Islet of Langerhans (tissue), 1 donor: Measurements from ENCODE around the gene KLHDC10.
"Not testable (repeated sequence)": the region's sequence is repeated elsewhere in the genome, so short reads cannot be mapped to it uniquely, and the experiment has no call there.

ENCODE experiments used
- FAIRE-seq: peaks from one replicate; lab custom pipeline; 2011; peaks lifted over from hg19 to GRCh38; lab: Jason Lieb, UNC

KLHDC10 gene

GRCh38 chr7:130123501-130123900, 53.2 kb downstream of the KLHDC10 start:
- FAIRE-seq = no peak

GRCh38 chr7:130124711-130125110, 54.4 kb downstream of the KLHDC10 start:
- no peak for FAIRE-seq

GRCh38 chr7:130126840-130127239, 56.5 kb downstream of the KLHDC10 start:
- not testable (repeated sequence) for FAIRE-seq

- no peak for FAIRE-seq
These were observed 57.1 kb downstream of the KLHDC10 start for GRCh38 chr7:130127404-130127803.

GRCh38 chr7:130127821-130128317, 57.5 kb downstream of the KLHDC10 start:
- FAIRE-seq = no peak

GRCh38 chr7:130129011-130129411, 58.7 kb downstream of the KLHDC10 start:
- FAIRE-seq = no peak

GRCh38 chr7:130131191-130131834, 61.0 kb downstream of the KLHDC10 start:
- no peak for FAIRE-seq

- peak; percentile 24 for FAIRE-seq
These were observed 61.9 kb downstream of the KLHDC10 start for GRCh38 chr7:130131964-130132875.

GRCh38 chr7:130133029-130133782, 62.9 kb downstream of the KLHDC10 start:
- no peak for FAIRE-seq

GRCh38 chr7:130134106-130134636, 63.8 kb downstream of the KLHDC10 start:
- FAIRE-seq = no peak

- FAIRE-seq = no peak
These were observed 64.4 kb downstream of the KLHDC10 start for GRCh38 chr7:130134726-130135125.

- FAIRE-seq = no peak
These were observed 65.2 kb downstream of the KLHDC10 start for GRCh38 chr7:130135208-130136205.

GRCh38 chr7:130136579-130137167, 66.3 kb downstream of the KLHDC10 start:
- no peak for FAIRE-seq

GRCh38 chr7:130137207-130137606, 66.9 kb downstream of the KLHDC10 start:
- FAIRE-seq = no peak

GRCh38 chr7:130139193-130139960, 69.0 kb downstream of the KLHDC10 start:
- no peak for FAIRE-seq

- FAIRE-seq = no peak
These were observed 70.3 kb downstream of the KLHDC10 start for GRCh38 chr7:130140551-130141160.

- FAIRE-seq = no peak
These were observed 71.0 kb downstream of the KLHDC10 start for GRCh38 chr7:130141161-130141883.

GRCh38 chr7:130141884-130142653, 71.7 kb downstream of the KLHDC10 start:
- no peak for FAIRE-seq
